Measurements from ENCODE around the gene EHD4.

Gene EHD4

GRCh38 chr15:41955100-41955499 is 17.3 kb downstream of the EHD4 start:
- no peak for DNase-seq

- DNase-seq = no peak
These were observed 18.3 kb downstream of the EHD4 start for GRCh38 chr15:41954036-41954435.

- DNase-seq = no peak
These were observed 20.3 kb downstream of the EHD4 start for GRCh38 chr15:41952013-41952563.

- no peak for DNase-seq
These were observed 20.8 kb downstream of the EHD4 start for GRCh38 chr15:41951571-41951970.

GRCh38 chr15:41950489-41950888 is 21.9 kb downstream of the EHD4 start:
- no peak for DNase-seq

- no peak for DNase-seq
These were observed 22.3 kb downstream of the EHD4 start for GRCh38 chr15:41950127-41950483.

- DNase-seq = no peak
These were observed 22.8 kb downstream of the EHD4 start for GRCh38 chr15:41949401-41950126.

- no peak for DNase-seq
These were observed 23.9 kb downstream of the EHD4 start for GRCh38 chr15:41948490-41948889.

- DNase-seq = no peak
These were observed 25.4 kb downstream of the EHD4 start for GRCh38 chr15:41946970-41947369.

- no peak for DNase-seq
These were observed 26.6 kb downstream of the EHD4 start for GRCh38 chr15:41945731-41946130.

- no peak for DNase-seq
These were observed 27.1 kb downstream of the EHD4 start for GRCh38 chr15:41945221-41945620.

GRCh38 chr15:41944313-41944940 is 27.9 kb downstream of the EHD4 start:
- no peak for DNase-seq

GRCh38 chr15:41943543-41944312 is 28.6 kb downstream of the EHD4 start:
- DNase-seq = no peak

- no peak for DNase-seq
These were observed 29.5 kb downstream of the EHD4 start for GRCh38 chr15:41942886-41943285.

- no peak for DNase-seq
These were observed 30.5 kb downstream of the EHD4 start for GRCh38 chr15:41941644-41942415.

GRCh38 chr15:41940441-41940857 is 31.9 kb downstream of the EHD4 start:
- no peak for DNase-seq

GRCh38 chr15:41939986-41940385 is 32.4 kb downstream of the EHD4 start:
- no peak for DNase-seq

GRCh38 chr15:41937568-41937923 is 34.8 kb downstream of the EHD4 start:
- no peak for DNase-seq

GRCh38 chr15:41936649-41937567 is 35.4 kb downstream of the EHD4 start:
- peak; percentile 58 for DNase-seq

- no peak for DNase-seq
These were observed 36.2 kb downstream of the EHD4 start for GRCh38 chr15:41936155-41936554.

GRCh38 chr15:41935566-41936020 is 36.8 kb downstream of the EHD4 start:
- DNase-seq = no peak

- DNase-seq = peak; percentile 24
These were observed 37.5 kb downstream of the EHD4 start for GRCh38 chr15:41934843-41935242.

Measured in hematopoietic multipotent progenitor cell treated with erythropoietin and hydrocortisone succinate and interleukin-3 and kit ligand, for 6 days (in vitro differentiated cells).